Lower lobe of right lung (tissue), 2 donors: ENCODE data around the gene AHSG. TPM values are rescaled to one million over a fixed set of nuclear protein-coding genes. Genes with fewer than 3 reads are reported as not detected.

ENCODE experiments used
- ATAC-seq, 2 donors: fragments of 200-7000 bp; cut with Tn5 transposase; one replicate each; pipeline ENCODE4 v1.9.1; 2020 to 2022; ENCODE audit warnings: mild to moderate bottlenecking in 2 of 2, moderate library complexity in 2 of 2
- DNase-seq: peaks from one replicate; pipeline ENCODE4 v3.0.0-alpha.2; 2020
- H3K27ac ChIP-seq: fragments of 200-600 bp; one replicate; pipeline ENCODE4 v1.8.0; 2022
- H3K27me3 ChIP-seq: fragments of 200-600 bp; one replicate; pipeline ENCODE4 v1.8.0; 2022; ENCODE audit warnings: low read depth
- H3K36me3 ChIP-seq: fragments of 200-600 bp; one replicate; pipeline ENCODE4 v1.8.0; 2022; ENCODE audit warnings: mild to moderate bottlenecking
- H3K4me1 ChIP-seq: fragments of 200-600 bp; one replicate; pipeline ENCODE4 v1.8.0; 2022
- H3K4me3 ChIP-seq: fragments of 200-600 bp; one replicate; pipeline ENCODE4 v1.8.0; 2022; ENCODE audit warnings: mild to moderate bottlenecking
- H3K9me3 ChIP-seq: fragments of 200-600 bp; one replicate; pipeline ENCODE4 v1.8.0; 2022
- intact Hi-C: fragments of 100-400 bp; cut with DNase I; formaldehyde crosslinking; loops from one replicate; pipeline ENCODE4 v1.11.0; 2022
- total RNA-seq: library from RNA; stranded (reverse); fragmentation: NEBNext Ultra II Directional; extraction: Animal tissue kit (Norgen Biotek cat#: 25700); gene quantifications from one replicate; pipeline ENCODE4 v1.2.1, GENCODE V29; 2021
- TF ChIP-seq, protein P1 (sequence below): fragments of 200-600 bp; IDR thresholded peaks from one replicate; pipeline ENCODE4 v1.8.0; 2022; ENCODE audit warnings: antibody characterized with exemption, mild to moderate bottlenecking
- donor health status: DM: no; HTN: yes; CAD: no; lungs with severe emphysema.

The AHSG gene
- total RNA-seq, 1 donor from 2014 or later, result not detected

DNA sequence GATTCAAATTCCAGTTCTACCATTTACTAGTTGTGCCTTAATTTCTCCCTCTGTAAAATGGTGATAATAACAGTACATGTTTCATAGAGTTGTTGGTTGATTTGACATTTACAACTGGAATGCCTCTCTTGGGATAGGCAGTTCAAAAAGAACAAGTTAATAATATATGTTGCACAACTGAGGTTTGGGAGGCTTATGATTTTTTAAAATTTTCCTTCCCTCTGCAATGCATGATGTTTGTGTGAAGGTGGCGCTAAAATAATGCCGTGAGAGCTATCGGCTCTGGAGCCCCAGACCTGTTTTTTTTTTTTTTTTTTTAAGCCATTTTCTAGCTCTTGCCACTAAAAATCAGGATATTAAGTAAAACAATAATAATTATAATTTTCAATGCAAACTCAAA, 23.7 kb upstream of the AHSG start:
- Histone ChIP-seq H3K4me1 (no peaks in the 10 kb centered on the region), H3K27ac (no peak overlapping the region), H3K4me3 (no peak overlapping the region), H3K27me3 (no peaks in the 10 kb centered on the region), H3K36me3 (peaks cover 21% of the 10 kb centered on the region), H3K9me3 (no peaks in the 10 kb centered on the region)
- TF ChIP-seq, protein P1, sequence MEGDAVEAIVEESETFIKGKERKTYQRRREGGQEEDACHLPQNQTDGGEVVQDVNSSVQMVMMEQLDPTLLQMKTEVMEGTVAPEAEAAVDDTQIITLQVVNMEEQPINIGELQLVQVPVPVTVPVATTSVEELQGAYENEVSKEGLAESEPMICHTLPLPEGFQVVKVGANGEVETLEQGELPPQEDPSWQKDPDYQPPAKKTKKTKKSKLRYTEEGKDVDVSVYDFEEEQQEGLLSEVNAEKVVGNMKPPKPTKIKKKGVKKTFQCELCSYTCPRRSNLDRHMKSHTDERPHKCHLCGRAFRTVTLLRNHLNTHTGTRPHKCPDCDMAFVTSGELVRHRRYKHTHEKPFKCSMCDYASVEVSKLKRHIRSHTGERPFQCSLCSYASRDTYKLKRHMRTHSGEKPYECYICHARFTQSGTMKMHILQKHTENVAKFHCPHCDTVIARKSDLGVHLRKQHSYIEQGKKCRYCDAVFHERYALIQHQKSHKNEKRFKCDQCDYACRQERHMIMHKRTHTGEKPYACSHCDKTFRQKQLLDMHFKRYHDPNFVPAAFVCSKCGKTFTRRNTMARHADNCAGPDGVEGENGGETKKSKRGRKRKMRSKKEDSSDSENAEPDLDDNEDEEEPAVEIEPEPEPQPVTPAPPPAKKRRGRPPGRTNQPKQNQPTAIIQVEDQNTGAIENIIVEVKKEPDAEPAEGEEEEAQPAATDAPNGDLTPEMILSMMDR, result no peak
- intact Hi-C loops, result no loop called here
- no peak for DNase-seq
- ATAC-seq, result no peak

DNA sequence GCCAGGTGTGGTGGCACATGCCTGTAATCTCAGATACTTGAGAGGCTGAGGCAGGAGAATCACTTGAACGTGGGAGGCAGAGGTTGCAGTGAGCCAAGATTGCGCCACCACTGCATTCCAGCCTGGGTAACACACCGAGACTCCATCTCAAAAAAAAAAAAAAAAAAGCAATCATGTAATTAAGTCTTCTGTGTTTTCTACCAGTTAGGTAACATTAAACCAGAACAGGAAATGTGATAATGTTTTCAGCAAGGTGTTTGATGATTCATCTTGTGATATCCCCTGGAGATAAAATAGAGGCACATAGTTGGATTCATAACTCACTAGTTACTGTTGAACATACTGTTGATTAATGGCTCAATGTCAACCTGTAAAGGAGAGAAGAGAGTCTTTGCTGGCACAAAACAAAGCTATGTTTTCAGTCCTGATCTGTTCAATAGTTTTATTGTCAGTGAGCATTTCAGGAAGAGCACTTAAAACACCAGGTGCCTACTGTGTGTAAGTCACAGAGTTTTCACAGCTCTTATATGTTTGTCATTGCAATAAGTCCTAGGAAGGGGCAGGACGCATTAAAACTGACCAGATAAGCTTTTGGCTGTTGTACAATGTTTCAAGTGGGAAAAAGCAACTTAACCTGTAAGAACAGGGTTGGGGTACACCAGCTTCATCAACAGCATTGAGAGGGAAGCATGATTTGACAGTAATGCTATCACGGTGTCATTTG, 22.8 kb upstream of the AHSG start:
- H3K27ac ChIP-seq, result no peak overlapping the region
- peak; percentile 45 to 47 for ATAC-seq

DNA sequence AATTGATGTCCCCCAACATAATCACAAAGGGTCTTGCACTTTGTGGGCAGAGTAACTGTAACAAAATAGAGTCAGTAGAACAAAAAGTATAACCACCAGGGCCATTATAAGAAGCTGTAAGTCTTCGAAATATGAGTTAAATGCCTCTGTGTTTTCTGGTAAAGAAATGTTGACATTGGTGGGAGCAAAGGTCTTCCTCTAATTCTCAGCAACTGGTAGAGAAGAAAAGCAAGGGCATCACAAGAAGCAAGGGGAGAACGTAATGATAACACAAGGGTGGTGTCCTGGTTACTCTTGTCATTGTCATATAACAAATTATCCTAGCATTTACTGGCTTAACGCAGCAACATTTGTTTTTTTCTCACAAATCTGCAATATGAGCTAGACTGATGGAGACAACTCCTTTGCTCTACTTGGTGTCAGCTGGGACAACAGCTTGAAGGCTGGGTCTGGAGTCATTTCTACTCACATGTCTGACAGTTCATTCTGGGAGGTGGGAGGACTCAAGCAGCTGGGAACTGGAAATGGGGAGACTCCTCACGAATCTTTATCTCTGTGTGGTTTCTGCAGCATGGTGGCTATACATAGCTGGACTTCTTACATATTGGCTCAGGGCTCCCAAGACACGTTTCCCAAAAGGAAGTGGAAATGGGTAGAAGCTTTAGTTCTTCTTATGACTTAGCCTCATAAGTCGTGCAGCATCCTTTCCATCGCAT, 22.1 kb upstream of the AHSG start:
- intact Hi-C loops, result no loop called here
- ATAC-seq (no peak), DNase-seq (no peak)
- Histone ChIP-seq H3K9me3 (no peaks in the 10 kb centered on the region), H3K27me3 (no peaks in the 10 kb centered on the region), H3K4me3 (no peak overlapping the region), H3K27ac (no peak overlapping the region), H3K36me3 (peaks cover 5% of the 10 kb centered on the region), H3K4me1 (no peaks in the 10 kb centered on the region)
- TF ChIP-seq, protein P1, result no peak

More for the DNA sequence above, 22.8 kb upstream of the AHSG start:
- Histone ChIP-seq H3K4me3 (no peak overlapping the region), H3K27me3 (no peaks in the 10 kb centered on the region), H3K4me1 (no peaks in the 10 kb centered on the region), H3K36me3 (peaks cover 13% of the 10 kb centered on the region), H3K9me3 (no peaks in the 10 kb centered on the region)
- intact Hi-C loops, result no loop called here
- no peak for DNase-seq
- TF ChIP-seq, protein P1, result no peak

DNA sequence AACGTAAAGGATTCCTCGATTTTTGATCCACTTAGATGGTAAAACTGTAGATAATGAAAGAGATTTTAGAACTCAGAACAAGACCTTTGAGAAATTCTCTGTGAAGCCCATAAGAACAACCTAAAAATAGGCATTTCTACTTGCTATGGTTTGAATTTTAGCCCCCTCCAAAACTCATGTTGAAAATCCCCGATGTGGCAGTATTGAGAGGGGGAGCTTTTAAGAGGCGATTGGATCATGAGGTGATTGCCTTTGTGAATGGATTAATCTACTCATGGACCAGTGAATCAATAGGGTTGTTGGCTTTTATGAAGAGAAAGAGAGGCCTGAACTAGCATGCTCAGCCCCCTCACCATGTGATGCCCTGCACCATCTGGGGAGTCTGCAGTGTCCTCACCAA, 20.2 kb upstream of the AHSG start:
- H3K27ac ChIP-seq, result no peak overlapping the region
- DNase-seq (no peak), ATAC-seq (no peak)
- H3K27me3 ChIP-seq, result no peaks in the 10 kb centered on the region
- TF ChIP-seq, protein P1, result no peak
- H3K4me3 ChIP-seq, result no peak overlapping the region
- intact Hi-C loops, result no loop called here
- no peaks in the 10 kb centered on the region for H3K36me3 ChIP-seq
- H3K9me3 ChIP-seq, result no peaks in the 10 kb centered on the region
- no peaks in the 10 kb centered on the region for H3K4me1 ChIP-seq

DNA sequence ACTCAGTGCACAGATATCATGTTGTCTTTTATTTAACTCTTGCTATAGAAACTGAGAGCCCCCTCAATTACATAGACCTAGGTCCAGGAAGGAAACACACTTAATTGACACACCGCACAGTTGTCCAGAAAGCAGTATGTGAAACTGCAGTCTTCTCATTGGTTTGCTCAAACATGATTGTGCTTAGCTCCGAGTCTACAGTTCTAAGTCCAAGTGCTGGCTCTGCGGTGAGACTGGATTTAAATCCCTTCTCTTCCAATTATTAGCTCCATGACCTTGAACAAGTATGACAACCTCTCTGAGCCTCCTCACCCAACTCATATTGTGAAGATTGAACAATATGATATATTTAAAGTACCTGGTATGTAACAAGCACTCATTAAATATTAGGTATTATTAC, 19.0 kb upstream of the AHSG start:
- ATAC-seq (no peak), DNase-seq (no peak)
- H3K9me3 ChIP-seq, result no peaks in the 10 kb centered on the region
- no peaks in the 10 kb centered on the region for H3K27me3 ChIP-seq
- intact Hi-C loops, result no loop called here
- TF ChIP-seq, protein P1, result no peak
- H3K4me3 ChIP-seq, result no peak overlapping the region
- no peak overlapping the region for H3K27ac ChIP-seq
- no peaks in the 10 kb centered on the region for H3K36me3 ChIP-seq
- H3K4me1 ChIP-seq, result no peaks in the 10 kb centered on the region
